CD14-positive monocyte (primary cell): Measurements from ENCODE around the gene KSR1. TPM values are rescaled to one million over a fixed set of nuclear protein-coding genes. Genes with fewer than 3 reads are reported as not detected.
"Not testable (repeated sequence)": the region's sequence is repeated elsewhere in the genome, so short reads cannot be mapped to it uniquely, and the experiment has no call there.

ENCODE experiments used
- DNase-seq, 3 donors: peaks; one replicate each; pipeline ENCODE4 v3.0.0-alpha.2; 2011 to 2022
- H2AFZ ChIP-seq: 2 replicates; pipeline ENCODE4 v1.6.0; 2012; ENCODE audit warnings: mild to moderate bottlenecking, low read depth, low read length, inconsistent platforms; ENCODE audit not compliant: insufficient read depth, poor library complexity, severe bottlenecking
- H3K27ac ChIP-seq, 2 donors: 1 replicate in 1 of 2; 2 replicates in 1 of 2; pipeline ENCODE4 v1.5.1; 2012 to 2013; ENCODE audit warnings: low read length in 2 of 2, control low read depth in 1 of 2, inconsistent platforms in 1 of 2, low read depth in 1 of 2, mild to moderate bottlenecking in 1 of 2
- H3K27me3 ChIP-seq, 2 donors: one replicate each; pipeline versions ENCODE4 v1.6.0 to v1.6.1; 2011 to 2013; ENCODE audit warnings: low read length in 2 of 2; ENCODE audit not compliant: control insufficient read depth in 2 of 2, insufficient read depth in 2 of 2
- H3K36me3 ChIP-seq, 2 donors: replicated peaks in 1 of 2; 1 replicate in 1 of 2; 2 replicates in 1 of 2; pipeline versions ENCODE4 v1.5.1 to v1.6.1; 2012 to 2013; ENCODE audit warnings: low read length in 2 of 2, control low read depth in 1 of 2, inconsistent platforms in 1 of 2, mild to moderate bottlenecking in 1 of 2; ENCODE audit not compliant: insufficient read depth in 2 of 2, control insufficient read depth in 1 of 2
- H3K4me1 ChIP-seq, 2 donors: 1 replicate in 1 of 2; 2 replicates in 1 of 2; pipeline versions ENCODE4 v1.5.1 to v1.6.1; 2012 to 2013; ENCODE audit warnings: low read length in 2 of 2, control low read depth in 1 of 2, inconsistent platforms in 1 of 2, mild to moderate bottlenecking in 1 of 2, moderate library complexity in 1 of 2; ENCODE audit not compliant: insufficient read depth in 2 of 2, control insufficient read depth in 1 of 2
- H3K4me2 ChIP-seq: replicated peaks from 2 replicates; pipeline ENCODE3; 2012; ENCODE audit warnings: low read length, moderate library complexity, mild to moderate bottlenecking; ENCODE audit not compliant: poor library complexity, severe bottlenecking; ENCODE audit errors: extremely low read depth
- H3K4me3 ChIP-seq, 3 experiments: fragments of 200-600 bp in 1 of 3; sonication (generic) in 1 of 3; replicated peaks in 1 of 3; 1 replicate in 2 of 3; 2 replicates in 1 of 3; pipeline ENCODE4 v1.5.1; 2011 to 2013; ENCODE audit warnings: low read length in 3 of 3, mild to moderate bottlenecking in 3 of 3, control low read depth in 2 of 3, low read depth in 2 of 3, inconsistent platforms in 1 of 3, moderate library complexity in 1 of 3
- H3K79me2 ChIP-seq: 2 replicates; pipeline ENCODE4 v1.6.0; 2012; ENCODE audit warnings: mild to moderate bottlenecking, control low read depth, inconsistent platforms, low read length, moderate library complexity; ENCODE audit not compliant: insufficient read depth
- H3K9ac ChIP-seq: 2 replicates; pipeline ENCODE4 v1.6.0; 2017; ENCODE audit warnings: low read length, mild to moderate bottlenecking; ENCODE audit not compliant: insufficient read depth, poor library complexity, severe bottlenecking
- H3K9me3 ChIP-seq, 2 donors: replicated peaks in 1 of 2; 1 replicate in 1 of 2; 2 replicates in 1 of 2; pipeline versions ENCODE4 v1.5.1 to v1.6.1; 2012 to 2013; ENCODE audit warnings: low read length in 2 of 2, control low read depth in 1 of 2; ENCODE audit not compliant: control insufficient read depth in 1 of 2, insufficient read depth in 1 of 2
- H4K20me1 ChIP-seq: 2 replicates; pipeline ENCODE4 v1.6.0; 2012; ENCODE audit warnings: mild to moderate bottlenecking, low read length, control low read depth, moderate library complexity; ENCODE audit not compliant: insufficient read depth
- H3K27ac Mint-ChIP-seq, 7 donors: one replicate each; pipeline ENCODE4 v1.8.0; 2020; ENCODE audit warnings: mild to moderate bottlenecking in 7 of 7, mixed read lengths in 7 of 7, moderate library complexity in 6 of 7, inconsistent platforms in 2 of 7
- H3K27me3 Mint-ChIP-seq, 3 donors: one replicate each; pipeline ENCODE4 v1.8.0; 2021 to 2022; ENCODE audit warnings: low read depth in 3 of 3, mild to moderate bottlenecking in 3 of 3, mixed read lengths in 3 of 3, moderate library complexity in 3 of 3, inconsistent platforms in 1 of 3
- H3K36me3 Mint-ChIP-seq, 2 donors: one replicate each; pipeline ENCODE4 v1.8.0; 2020; ENCODE audit warnings: mixed read lengths in 2 of 2, inconsistent platforms in 1 of 2, mild to moderate bottlenecking in 1 of 2
- H3K4me1 Mint-ChIP-seq: one replicate; pipeline ENCODE4 v1.8.0; 2020; ENCODE audit warnings: mild to moderate bottlenecking, mixed read lengths
- H3K4me3 Mint-ChIP-seq, 2 donors: one replicate each; pipeline ENCODE4 v1.8.0; 2020; ENCODE audit warnings: mild to moderate bottlenecking in 2 of 2, mixed read lengths in 2 of 2, moderate library complexity in 1 of 2
- H3K9me3 Mint-ChIP-seq, 7 donors: one replicate each; pipeline ENCODE4 v1.8.0; 2020 to 2022; ENCODE audit warnings: mixed read lengths in 7 of 7, mild to moderate bottlenecking in 6 of 7, moderate library complexity in 6 of 7, inconsistent platforms in 2 of 7
- CTCF ChIP-seq: fragments of 200-600 bp; IDR thresholded peaks from one replicate; pipeline ENCODE4 v1.8.0; 2022; ENCODE audit warnings: antibody characterized with exemption, mild to moderate bottlenecking
- WGBS: methylation state at CpG from one replicate; pipeline ENCODE4 v1.1.5; 2013; ENCODE audit warnings: missing lambda C conversion rate; ENCODE audit not compliant: insufficient coverage; 5-methylcytosine and 5-hydroxymethylcytosine counted together
- intact Hi-C, 2 donors: fragments of 100-400 bp; cut with micrococcal nuclease; formaldehyde crosslinking; loops; one replicate each; pipeline versions ENCODE4 v1.15.0 to v1.15.1; 2023
- polyA plus RNA-seq, 3 donors: library from polyadenylated mRNA; depleted of rRNA in 1 of 3; unstranded in 2 of 3; stranded (reverse) in 1 of 3; fragments of 300-500 nt in 2 of 3; fragments of >200 nt in 1 of 3; fragmentation: Illumina TruSeq in 2 of 3; gene quantifications; 1 replicate in 2 of 3; 2 replicates in 1 of 3; pipeline ENCODE4 v1.2.3, GENCODE V29; 2012 to 2021

The KSR1 gene
- polyA plus RNA-seq, 3 donors: 1.2 to 111 (median 4.2) TPM

GRCh38 chr17:27646232-27646631, 190.0 kb downstream of the KSR1 start:
- no peaks in the 10 kb centered on the region for H3K9me3 Mint-ChIP-seq
- Histone ChIP-seq H3K9me3 (no peaks in the 10 kb centered on the region), H3K27ac (no peak overlapping the region), H3K4me2 (no peak overlapping the region), H2AFZ (no peak overlapping the region), H3K4me3 (no peak overlapping the region), H3K27me3 (no peaks in the 10 kb centered on the region), H3K79me2 (no peaks in the 10 kb centered on the region), H3K36me3 (peaks cover 69 to 82% of the 10 kb centered on the region in 2 donors), H3K9ac (no peak overlapping the region), H4K20me1 (peaks cover 59% of the 10 kb centered on the region), H3K4me1 (no peaks in the 10 kb centered on the region)
- H3K27me3 Mint-ChIP-seq: peaks cover 0 to 4% (median 0%) of the 10 kb centered on the region in 3 donors
- TF ChIP-seq CTCF: no peak
- WGBS: 95% methylated on average over 5 of the region's 13 CpGs
- no peak overlapping the region for H3K4me3 Mint-ChIP-seq
- intact Hi-C loops: no loop called here
- no peak for DNase-seq
- peak overlapping the region in 2 of 7 donors; percentile 40 to 63 for H3K27ac Mint-ChIP-seq
- H3K4me1 Mint-ChIP-seq: no peaks in the 10 kb centered on the region
- peaks cover 72 to 73% of the 10 kb centered on the region in 2 donors for H3K36me3 Mint-ChIP-seq

GRCh38 chr17:27647765-27648164, 191.5 kb downstream of the KSR1 start:
- no peak overlapping the region for H3K4me3 ChIP-seq
- H3K4me2 ChIP-seq: no peak overlapping the region
- H2AFZ ChIP-seq: no peak overlapping the region
- no peak overlapping the region for H3K9ac ChIP-seq
- peaks cover 51% of the 10 kb centered on the region for H4K20me1 ChIP-seq
- no peak for TF ChIP-seq CTCF
- intact Hi-C loops: no loop called here
- Mint-ChIP-seq H3K36me3 (peaks cover 59% of the 10 kb centered on the region in 2 donors), H3K27ac (no peak overlapping the region), H3K4me1 (no peaks in the 10 kb centered on the region), H3K4me3 (no peak overlapping the region), H3K27me3 (peaks cover 0 to 4% (median 2%) of the 10 kb centered on the region in 3 donors), H3K9me3 (no peaks in the 10 kb centered on the region)
- no peaks in the 10 kb centered on the region for H3K27me3 ChIP-seq
- no peaks in the 10 kb centered on the region for H3K9me3 ChIP-seq
- peak overlapping the region in 1 of 2 donors; percentile 28 for H3K27ac ChIP-seq
- peaks cover 55 to 67% of the 10 kb centered on the region in 2 donors for H3K36me3 ChIP-seq
- no peaks in the 10 kb centered on the region for H3K4me1 ChIP-seq
- H3K79me2 ChIP-seq: no peaks in the 10 kb centered on the region
- 90% methylated on average over 2 of the region's 9 CpGs for WGBS
- DNase-seq: no peak

DNA sequence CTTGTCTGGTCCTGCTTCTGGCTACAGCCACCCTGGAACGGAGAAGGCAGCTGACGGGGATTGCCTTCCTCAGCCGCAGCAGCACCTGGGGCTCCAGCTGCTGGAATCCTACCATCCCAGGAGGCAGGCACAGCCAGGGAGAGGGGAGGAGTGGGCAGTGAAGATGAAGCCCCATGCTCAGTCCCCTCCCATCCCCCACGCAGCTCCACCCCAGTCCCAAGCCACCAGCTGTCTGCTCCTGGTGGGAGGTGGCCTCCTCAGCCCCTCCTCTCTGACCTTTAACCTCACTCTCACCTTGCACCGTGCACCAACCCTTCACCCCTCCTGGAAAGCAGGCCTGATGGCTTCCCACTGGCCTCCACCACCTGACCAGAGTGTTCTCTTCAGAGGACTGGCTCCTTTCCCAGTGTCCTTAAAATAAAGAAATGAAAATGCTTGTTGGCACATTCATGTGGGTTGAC, 192.9 kb downstream of the KSR1 start:
- H3K4me1 Mint-ChIP-seq, H3K4me1 ChIP-seq, H2AFZ ChIP-seq, H3K4me2 ChIP-seq, DNase-seq, H3K9me3 ChIP-seq, H3K9me3 Mint-ChIP-seq, H3K27ac ChIP-seq, H3K79me2 ChIP-seq, H3K9ac ChIP-seq, H3K27me3 Mint-ChIP-seq, H3K4me3 ChIP-seq, H3K4me3 Mint-ChIP-seq, intact Hi-C loops, H3K27me3 ChIP-seq: not testable (repeated sequence)
- H3K27ac Mint-ChIP-seq: peak overlapping the region in 3 of 7 donors; percentile 40 to 83 (median 54)
- Histone ChIP-seq H4K20me1 (peaks cover 44% of the 10 kb centered on the region), H3K36me3 (peaks cover 43 to 54% of the 10 kb centered on the region in 2 donors)
- peaks cover 47 to 48% of the 10 kb centered on the region in 2 donors for H3K36me3 Mint-ChIP-seq
- 93% methylated on average over 4 of the region's 5 CpGs for WGBS
